Kidney capillary endothelial cell (primary cell): ENCODE measurements around the gene CDKAL1.

Experiments used
- DNase-seq: peaks from one replicate; pipeline ENCODE4 v3.0.0-alpha.2; 2018; ENCODE audit warnings: low spot score

CDKAL1 gene

GRCh38 chr6:20839630-20840029 is 305.4 kb downstream of the CDKAL1 start:
- DNase-seq: no peak

- no peak for DNase-seq
Measured at GRCh38 chr6:20840675-20841074, 306.4 kb downstream of the CDKAL1 start.

- no peak for DNase-seq
Measured at GRCh38 chr6:20841806-20842205, 307.5 kb downstream of the CDKAL1 start.

DNA sequence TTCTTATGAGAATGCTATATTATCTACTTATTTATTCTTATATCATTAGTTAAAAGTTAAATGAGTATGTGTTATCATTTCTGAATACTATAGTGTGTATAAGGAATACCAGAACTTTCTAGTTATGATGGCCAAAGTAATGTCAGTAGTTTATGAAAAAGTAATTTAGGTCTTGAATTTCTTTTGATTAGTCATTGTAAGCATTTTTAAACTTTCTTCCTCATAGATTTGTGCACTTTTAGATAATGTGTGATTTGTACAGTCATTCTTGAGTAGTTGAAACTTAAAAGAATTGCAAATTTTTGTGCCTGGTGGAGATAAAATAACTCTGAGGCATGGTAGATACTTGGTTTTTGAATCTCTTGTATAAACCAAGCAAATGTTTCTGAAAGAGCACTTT is 311.3 kb downstream of the CDKAL1 start:
- DNase-seq: no peak

DNA sequence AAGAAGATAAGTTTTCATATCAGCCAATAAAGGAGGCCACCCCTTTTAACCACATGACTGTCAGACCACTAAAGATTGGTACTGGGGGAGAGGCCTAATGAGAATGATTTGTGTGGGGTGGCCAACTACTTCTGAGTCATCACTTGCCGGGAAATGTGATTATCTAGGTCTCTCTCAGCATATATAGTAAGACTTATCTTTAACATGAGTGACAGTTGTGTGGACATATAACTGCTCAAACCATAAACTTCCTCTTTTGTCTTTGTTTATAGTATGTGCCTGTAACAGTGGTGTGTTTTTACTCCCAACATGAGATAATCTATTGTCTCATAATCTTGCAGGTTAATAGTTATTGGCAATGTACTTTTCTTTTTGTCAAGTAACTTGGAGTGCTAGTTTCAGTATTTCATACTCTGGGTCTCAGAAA is 312.4 kb downstream of the CDKAL1 start:
- DNase-seq: no peak

DNA sequence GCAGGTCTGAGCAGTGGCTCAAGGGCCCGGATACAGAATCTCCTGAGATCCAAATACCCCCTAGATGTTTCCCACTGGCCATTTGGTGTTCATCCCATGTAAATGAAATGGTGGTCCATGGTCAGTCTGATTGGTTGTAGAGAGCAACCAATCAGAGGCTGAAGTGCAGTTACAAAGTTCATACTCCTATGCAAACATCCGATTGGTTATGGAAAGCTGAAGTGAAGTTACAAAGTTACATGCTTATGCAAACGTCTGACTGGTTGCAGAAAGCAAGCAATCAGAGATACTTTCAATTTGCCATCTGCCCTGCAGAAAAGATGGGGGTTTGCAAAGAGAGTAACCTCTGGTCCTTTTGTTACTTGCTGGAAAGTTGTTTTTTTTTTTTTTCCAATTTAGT is 313.6 kb downstream of the CDKAL1 start:
- no peak for DNase-seq

DNA sequence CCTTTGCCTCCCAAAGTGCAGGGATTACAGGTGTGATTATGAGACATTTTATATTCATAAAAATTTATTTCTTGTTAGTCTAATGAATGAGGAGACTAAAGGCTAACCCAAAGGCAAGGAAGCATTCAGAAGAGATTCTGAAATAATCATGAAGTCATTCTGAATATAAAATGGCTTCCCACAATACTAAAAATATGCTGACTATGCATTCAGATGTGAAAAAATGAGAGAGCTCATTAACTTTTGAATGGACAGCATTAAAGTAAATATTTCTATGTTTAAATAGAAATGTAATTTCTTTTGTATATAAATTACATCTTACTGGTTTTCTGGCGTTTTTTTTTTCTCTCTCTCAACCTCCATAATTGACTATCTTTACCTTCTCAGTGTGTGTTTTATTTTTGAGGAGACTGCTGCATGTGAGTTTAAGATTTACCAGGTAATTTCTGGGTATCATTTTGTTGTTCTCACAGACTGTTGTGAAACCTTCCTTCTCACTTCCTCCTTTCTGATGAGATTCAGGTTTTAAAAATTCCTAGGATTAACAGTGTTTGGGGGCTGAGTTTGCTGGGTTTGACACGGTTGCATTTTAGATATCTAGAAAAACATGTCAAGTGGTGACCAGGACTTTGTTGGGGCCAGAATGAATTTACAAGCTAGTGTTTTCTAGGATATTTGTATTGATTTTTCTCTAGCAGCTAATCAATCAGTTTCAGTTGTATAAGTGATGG is 316.6 kb downstream of the CDKAL1 start:
- DNase-seq: no peak

GRCh38 chr6:20851795-20852194 is 317.5 kb downstream of the CDKAL1 start:
- no peak for DNase-seq

DNA sequence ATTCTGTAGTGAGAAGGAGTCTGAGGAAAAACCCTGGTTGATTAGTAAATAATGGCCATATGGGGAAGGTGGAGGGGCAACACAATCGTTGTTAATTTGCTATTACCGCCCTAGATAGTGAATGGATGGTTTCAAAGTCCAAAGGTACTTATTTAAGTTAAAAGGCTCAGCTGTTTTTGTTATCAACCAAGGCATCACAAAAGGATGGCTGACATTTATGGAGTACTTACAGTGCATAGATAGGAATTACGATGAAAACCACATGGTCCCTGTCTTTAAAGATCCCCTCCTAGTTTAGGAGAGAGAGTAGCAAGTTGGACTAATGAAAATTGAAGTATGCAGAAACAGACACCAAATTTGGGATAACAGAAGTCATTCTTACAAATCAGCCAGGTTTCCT is 319.6 kb downstream of the CDKAL1 start:
- no peak for DNase-seq

DNA sequence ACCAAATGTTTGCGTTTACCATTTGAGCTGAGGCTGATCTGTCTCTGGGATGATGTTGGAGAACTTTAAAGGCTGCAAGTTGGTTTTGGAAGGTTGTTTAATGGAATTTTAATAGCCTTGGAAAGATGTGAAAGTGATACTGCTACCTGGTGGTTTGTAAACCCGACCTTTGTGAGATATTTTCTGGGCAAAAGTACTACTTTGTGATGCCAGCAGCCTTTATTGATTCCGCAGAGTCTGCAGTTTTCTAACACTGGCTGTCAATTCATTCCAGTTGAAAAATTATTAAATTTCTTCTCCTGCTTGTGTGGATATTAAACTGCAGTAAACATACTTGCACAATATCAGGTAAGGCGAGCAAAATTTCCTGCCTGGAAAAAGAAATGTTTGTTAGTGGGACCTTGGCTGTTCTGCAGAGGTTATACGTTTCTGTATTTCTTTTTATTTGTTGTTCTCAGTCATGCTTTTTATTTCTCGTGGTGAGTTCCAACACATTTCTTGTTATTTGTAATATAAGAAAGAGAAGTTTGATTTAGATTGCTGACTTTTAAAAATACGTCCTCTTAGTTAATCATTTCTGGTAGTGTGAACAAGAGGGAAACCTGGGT is 322.5 kb downstream of the CDKAL1 start:
- no peak for DNase-seq

GRCh38 chr6:20861481-20861880 is 327.2 kb downstream of the CDKAL1 start:
- DNase-seq: no peak

- no peak for DNase-seq
Measured at GRCh38 chr6:20866036-20866435, 331.8 kb downstream of the CDKAL1 start.

DNA sequence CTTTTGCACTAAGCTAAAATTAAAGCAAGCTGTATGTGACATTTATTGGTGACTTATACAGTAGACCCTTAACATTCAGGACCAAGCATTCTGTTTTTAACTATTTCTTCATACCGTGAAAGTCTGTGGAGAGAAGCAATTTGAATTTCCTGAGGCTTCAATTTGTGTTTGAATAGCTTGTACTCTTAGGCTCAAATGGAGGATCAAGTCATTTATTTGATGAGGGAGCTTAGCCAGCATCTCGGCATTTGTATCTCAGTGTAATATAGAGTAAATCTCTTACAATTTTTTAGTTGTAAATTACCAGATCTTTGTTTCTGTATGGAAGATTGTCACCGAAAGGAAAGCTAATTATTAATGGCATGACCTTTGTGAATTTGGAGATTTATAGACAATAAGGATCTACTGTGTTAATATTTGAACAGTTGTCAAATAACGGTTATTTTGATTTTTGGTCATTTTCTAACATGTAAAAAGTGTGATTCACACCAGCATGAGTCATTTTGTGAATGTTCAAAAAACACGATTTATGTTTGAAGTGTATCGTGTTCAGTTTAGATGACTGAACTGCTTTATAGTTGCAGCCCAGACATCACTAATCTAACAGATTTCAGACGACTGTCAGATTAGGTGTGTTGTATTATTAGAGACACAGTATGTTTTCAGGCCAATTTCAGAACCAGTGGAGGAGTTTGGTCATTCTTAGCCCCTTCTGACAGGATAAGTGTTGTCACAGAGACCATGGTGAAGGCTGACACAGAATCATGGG is 332.9 kb downstream of the CDKAL1 start:
- DNase-seq: no peak

DNA sequence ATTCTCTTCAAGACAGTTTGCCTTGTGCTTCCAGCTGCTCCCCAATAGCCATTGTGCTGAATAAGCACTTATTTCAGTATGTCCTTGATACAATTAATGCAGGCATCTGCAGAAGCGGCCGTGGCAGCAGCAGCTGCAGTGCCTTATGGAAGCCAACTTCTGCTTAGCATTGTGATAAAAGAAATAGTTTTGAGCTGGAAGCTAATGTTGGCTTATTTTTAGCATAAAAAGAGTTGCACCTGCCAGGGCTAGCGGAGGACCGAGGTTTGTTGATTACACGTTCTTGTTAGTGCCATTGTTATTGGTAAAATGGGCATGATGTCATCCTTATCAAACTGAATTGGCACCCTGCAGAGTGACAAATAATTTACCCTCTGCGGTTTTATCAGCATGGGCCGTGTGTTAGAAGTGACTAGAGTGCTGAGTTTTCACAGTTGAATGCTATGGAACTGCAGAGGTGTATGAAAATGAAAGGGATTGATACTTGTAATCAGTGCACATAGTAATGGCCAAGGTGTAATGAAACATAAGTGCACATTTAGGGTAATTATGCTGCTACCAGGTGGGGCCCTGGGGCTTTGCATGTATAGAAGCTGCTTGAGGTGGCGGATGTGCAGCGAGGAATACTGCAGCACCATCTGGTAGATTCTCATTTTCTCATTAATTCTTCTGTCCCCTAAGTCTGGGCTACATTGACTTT is 334.3 kb downstream of the CDKAL1 start:
- DNase-seq: no peak

DNA sequence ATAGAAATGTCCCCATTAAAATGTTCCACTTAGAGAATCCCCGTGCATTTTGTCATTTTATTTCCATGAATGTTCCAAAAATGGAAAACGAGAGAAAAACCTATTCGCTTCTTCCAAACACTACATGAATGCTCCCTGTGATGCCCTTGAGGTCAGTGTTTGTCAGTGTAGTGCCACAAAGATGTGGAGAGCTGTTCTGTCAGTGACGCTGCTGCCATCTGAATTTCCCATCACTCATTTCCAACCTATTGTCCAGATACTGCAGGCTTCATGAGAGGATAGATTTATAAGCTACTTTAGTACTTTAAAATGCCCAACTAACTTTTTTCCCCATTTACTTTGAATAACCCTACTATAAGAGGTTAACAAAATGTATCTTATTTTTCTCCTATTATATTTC is 335.8 kb downstream of the CDKAL1 start:
- DNase-seq: no peak

DNA sequence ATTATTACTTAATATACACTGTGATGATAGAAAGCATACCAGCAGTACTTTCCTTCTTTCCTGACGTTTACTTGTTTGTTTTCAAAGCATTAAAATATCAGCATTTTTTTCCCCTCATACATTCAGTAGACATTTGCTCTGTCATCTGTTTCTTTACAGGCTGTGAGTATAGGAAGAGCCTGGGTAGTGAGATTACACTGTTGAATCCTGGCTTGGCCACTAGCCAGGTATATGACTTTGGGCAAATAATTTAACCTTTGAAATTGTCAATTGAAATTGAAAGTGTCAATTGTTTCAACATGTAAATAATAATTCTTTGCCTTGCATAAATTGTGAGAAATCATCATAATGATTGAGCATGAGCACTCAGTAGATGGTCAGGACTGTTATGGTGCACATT is 336.2 kb downstream of the CDKAL1 start:
- no peak for DNase-seq

- no peak for DNase-seq
Measured at GRCh38 chr6:20873425-20874190, 339.4 kb downstream of the CDKAL1 start.

DNA sequence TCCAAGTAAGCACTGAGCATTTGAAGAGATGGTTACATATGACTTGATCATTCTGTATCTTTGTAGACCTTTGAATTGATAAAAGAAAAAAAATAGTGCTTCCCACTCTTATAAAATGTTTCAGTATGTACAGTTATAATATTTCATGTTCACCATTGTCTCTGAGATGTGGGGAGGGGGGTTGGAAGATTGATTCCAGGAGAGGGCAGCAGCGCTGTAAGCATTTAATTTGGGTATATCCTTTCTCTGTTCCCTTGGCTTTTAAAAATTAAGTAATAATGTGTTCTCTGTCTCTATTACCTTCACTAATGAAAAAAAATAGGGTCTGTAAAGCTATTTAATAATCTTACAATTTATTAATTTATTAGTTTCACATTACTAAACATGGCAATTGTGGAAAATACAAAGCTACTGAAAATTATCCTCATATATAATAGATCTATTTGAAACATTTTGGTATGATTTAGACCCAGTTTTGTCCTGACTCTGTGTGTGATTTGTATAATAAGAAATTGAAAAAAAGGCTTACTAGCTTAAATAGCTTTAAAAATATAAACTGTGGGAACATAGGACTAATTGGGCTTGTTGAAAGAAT is 341.2 kb downstream of the CDKAL1 start:
- peak; percentile 31 for DNase-seq

GRCh38 chr6:20876036-20876435 is 341.8 kb downstream of the CDKAL1 start:
- DNase-seq: peak; percentile 10

DNA sequence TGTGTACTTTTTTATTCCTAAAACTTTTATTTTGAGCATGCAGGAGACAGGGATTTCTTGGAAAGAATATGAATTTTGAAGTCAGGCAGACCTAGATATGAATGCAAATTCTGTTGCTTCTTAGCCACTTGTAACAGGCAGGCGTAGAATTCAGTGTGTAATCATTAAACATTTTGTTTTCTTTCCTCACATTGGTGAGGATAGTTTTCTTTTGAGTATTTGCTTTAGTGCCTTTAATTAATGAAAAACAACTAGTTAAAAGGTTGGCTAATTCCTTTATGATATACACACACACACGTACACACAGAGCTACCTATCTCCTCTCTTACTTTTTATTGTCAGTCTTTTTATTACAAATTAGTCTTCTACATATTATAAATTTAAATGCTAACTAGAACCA is 342.3 kb downstream of the CDKAL1 start:
- no peak for DNase-seq
